ENCODE data around the gene LIPI.
"Not testable (repeated sequence)": the region's sequence is repeated elsewhere in the genome, so short reads cannot be mapped to it uniquely, and the experiment has no call there.

LIPI gene

DNA sequence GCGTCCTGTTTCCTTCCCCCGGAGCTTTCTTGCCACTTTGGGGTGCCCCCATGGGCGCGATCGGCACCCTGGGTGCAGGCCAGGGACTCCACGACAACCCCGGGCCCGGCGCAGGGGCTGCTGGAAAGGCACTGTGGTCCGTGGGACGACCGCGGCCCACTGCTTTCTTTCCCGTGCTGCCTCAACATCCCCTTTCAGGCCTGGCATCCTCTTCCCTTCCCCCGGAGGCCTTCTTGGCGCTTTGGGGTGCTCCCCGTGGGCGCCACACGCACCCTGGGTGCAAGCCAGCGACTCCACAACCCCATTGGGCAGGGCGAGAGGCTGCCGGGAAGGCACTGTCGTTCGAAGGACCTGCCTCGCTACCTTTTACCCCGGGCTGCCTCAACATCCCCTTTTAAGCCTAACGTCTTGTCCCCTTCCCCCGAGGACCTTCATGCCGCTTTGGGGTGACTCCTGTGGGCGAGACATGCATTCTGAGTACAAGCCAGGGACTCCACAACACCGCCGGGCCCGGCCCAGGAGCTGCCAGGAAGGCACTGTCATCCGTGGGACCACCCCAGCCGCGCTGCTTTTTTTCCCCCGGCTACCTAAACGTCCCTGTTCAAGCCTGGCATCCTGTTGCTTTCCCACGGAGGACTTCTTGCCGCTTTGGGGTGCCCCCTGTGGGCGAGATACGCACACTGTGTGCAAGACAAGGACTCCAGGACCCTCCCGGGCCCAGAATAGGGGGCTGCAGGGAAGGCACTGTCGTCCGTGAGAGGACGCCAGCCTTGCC, 137.8 kb downstream of the LIPI start:
- no peak for DNase-seq

GRCh38 chr21:14071902-14072734, 138.6 kb downstream of the LIPI start:
- no peak for DNase-seq

DNA sequence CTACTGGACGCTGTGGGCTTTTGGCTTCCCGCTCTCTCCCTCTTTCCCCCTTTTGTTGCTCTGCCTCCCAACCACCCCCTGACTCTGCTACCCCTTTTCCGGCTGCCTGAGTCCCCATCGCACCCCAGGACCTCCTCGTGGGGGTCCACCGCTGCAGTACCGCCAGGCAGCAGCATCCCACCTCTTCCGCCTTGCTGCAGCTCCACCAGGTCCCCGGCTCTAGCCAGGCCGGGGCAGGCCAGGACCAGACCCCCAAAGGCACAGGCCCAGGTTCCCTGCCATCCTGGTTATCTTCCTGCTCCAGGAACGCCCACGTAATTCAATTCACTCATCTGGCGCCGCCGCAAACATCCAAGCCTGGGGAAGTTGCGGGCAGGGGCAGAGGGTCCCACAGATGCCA, 139.8 kb downstream of the LIPI start:
- DNase-seq, result no peak

- DNase-seq, result no peak
These were observed 140.5 kb downstream of the LIPI start for GRCh38 chr21:14070049-14070893.

DNA sequence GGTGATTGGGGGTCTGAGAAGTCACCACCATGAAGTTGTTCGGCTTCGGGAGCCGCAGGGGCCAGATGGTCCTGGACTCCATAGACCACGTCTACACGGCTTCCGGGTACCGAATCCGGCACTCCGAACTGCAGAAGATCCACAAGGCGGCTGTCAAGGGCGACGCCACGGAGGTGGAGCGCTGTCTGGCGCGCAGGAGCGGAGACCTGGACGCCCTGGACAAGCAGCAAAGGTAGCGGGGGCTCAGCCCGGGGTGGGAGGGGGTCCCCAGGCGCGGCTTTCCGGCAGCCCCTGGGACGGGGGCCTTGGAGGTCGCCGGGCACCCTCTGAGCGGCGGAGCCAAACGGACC, 146.5 kb downstream of the LIPI start:
- DNase-seq, result no peak

GRCh38 chr21:14063620-14064295, 147.0 kb downstream of the LIPI start:
- not testable (repeated sequence) for DNase-seq

- DNase-seq, result not testable (repeated sequence)
These were observed 148.1 kb downstream of the LIPI start for GRCh38 chr21:14062684-14063083.

DNA sequence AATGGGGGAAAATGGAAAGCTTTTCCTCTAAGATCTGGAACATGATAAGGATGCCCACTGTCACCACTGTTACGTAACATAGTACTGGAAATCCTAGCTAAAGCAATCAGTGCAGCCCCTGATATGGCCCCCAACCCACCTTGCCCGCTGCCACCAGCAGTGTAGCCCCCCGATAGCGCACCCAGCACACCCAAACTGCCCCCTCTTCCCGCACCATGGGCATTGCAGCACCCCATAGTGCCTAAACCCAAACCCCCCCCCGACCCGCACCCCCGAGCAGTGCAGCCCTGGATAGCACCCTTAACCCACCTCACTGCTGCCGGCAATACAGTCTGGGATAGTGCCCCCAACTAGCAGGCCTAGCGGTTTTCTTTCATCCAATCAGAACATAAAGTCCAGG, 148.9 kb downstream of the LIPI start:
- not testable (repeated sequence) for DNase-seq

GRCh38 chr21:14058995-14059627, 151.6 kb downstream of the LIPI start:
- not testable (repeated sequence) for DNase-seq

All from fibroblast of skin of scalp (primary cell).